Keratinocyte (primary cell): Measurements from ENCODE around the gene ATP12A. TPM values are rescaled to one million over a fixed set of nuclear protein-coding genes. Genes with fewer than 3 reads are reported as not detected.

Source experiments
- DNase-seq: peaks from one replicate; pipeline ENCODE4 v3.0.0-alpha.2; 2011; ENCODE audit warnings: low read depth, missing footprints, low spot score
- FAIRE-seq: peaks from 2 replicates; lab custom pipeline; 2011; peaks lifted over from hg19 to GRCh38; lab: Jason Lieb, UNC
- H2AFZ ChIP-seq: 2 replicates; pipeline ENCODE4 v1.6.0; 2012; ENCODE audit warnings: low read length, control low read depth, inconsistent platforms; ENCODE audit not compliant: control insufficient read depth
- H3K27ac ChIP-seq: 2 replicates; pipeline ENCODE4 v1.5.1; 2011; ENCODE audit warnings: low read length; ENCODE audit not compliant: control insufficient read depth, insufficient read depth
- H3K27me3 ChIP-seq: 3 replicates; pipeline ENCODE4 v1.6.0; 2011; ENCODE audit warnings: low read length; ENCODE audit not compliant: control insufficient read depth, insufficient read depth; ENCODE audit errors: extremely low read depth
- H3K36me3 ChIP-seq, 2 experiments: 2 replicates in 1 of 2; 3 replicates in 1 of 2; pipeline ENCODE4 v1.5.1; 2011; ENCODE audit warnings: low read length in 2 of 2, mild to moderate bottlenecking in 1 of 2; ENCODE audit not compliant: control insufficient read depth in 2 of 2, insufficient read depth in 2 of 2; ENCODE audit errors: extremely low read depth in 1 of 2
- H3K4me1 ChIP-seq: 3 replicates; pipeline ENCODE4 v1.5.1; 2011; ENCODE audit warnings: low read length; ENCODE audit not compliant: control insufficient read depth, insufficient read depth; ENCODE audit errors: extremely low read depth
- H3K4me2 ChIP-seq: 3 replicates; pipeline ENCODE4 v1.6.0; 2011; ENCODE audit warnings: low read depth, low read length; ENCODE audit not compliant: control insufficient read depth, insufficient read depth; ENCODE audit errors: extremely low read depth
- H3K4me3 ChIP-seq, 3 experiments: fragments of 200-600 bp in 1 of 3; sonication (generic) in 1 of 3; 2 replicates in 2 of 3; 3 replicates in 1 of 3; pipeline ENCODE4 v1.5.1; 2011 to 2016; ENCODE audit warnings: low read length in 3 of 3, mild to moderate bottlenecking in 3 of 3, control low read depth in 2 of 3, inconsistent platforms in 1 of 3, low read depth in 1 of 3, mixed read lengths in 1 of 3, mixed run types in 1 of 3, moderate library complexity in 1 of 3; ENCODE audit not compliant: control insufficient read depth in 2 of 3, insufficient read depth in 2 of 3; ENCODE audit errors: extremely low read depth in 1 of 3
- H3K79me2 ChIP-seq: 2 replicates; pipeline ENCODE4 v1.6.0; 2012; ENCODE audit warnings: low read length; ENCODE audit not compliant: control insufficient read depth, insufficient read depth
- H3K9ac ChIP-seq: 3 replicates; pipeline ENCODE4 v1.6.0; 2011; ENCODE audit warnings: low read length; ENCODE audit not compliant: control insufficient read depth, insufficient read depth; ENCODE audit errors: extremely low read depth
- H3K9me1 ChIP-seq: 3 replicates; pipeline ENCODE4 v1.6.0; 2011; ENCODE audit warnings: low read length; ENCODE audit not compliant: control insufficient read depth, insufficient read depth; ENCODE audit errors: extremely low read depth
- H3K9me3 ChIP-seq: 2 replicates; pipeline ENCODE4 v1.5.1; 2012; ENCODE audit warnings: low read depth, low read length; ENCODE audit not compliant: control insufficient read depth
- H4K20me1 ChIP-seq: 3 replicates; pipeline ENCODE4 v1.6.0; 2011; ENCODE audit warnings: low read length; ENCODE audit not compliant: control insufficient read depth, insufficient read depth; ENCODE audit errors: extremely low read depth
- CTCF ChIP-seq, 3 experiments: IDR thresholded peaks in 1 of 3; conservative IDR thresholded peaks in 1 of 3; optimal IDR thresholded peaks in 1 of 3; 2 replicates in 2 of 3; 3 replicates in 1 of 3; pipeline versions ENCODE3 to v1.5.1; 2011; ENCODE audit warnings: low read length in 3 of 3, mild to moderate bottlenecking in 3 of 3, moderate library complexity in 2 of 3, control low read depth in 1 of 3, inconsistent platforms in 1 of 3; ENCODE audit not compliant: insufficient read depth in 2 of 3; ENCODE audit errors: extremely low read depth in 1 of 3
- EZH2 ChIP-seq: IDR thresholded peaks from one replicate; pipeline ENCODE4 v1.6.1; 2012; ENCODE audit warnings: inconsistent platforms, mild to moderate bottlenecking, low read length, moderate library complexity
- dilution Hi-C: fragments of 300-500 bp; cut with MboI; formaldehyde crosslinking; loops from one replicate; pipeline ENCODE4 v1.7.0; 2020; ENCODE audit warnings: low sequenced_read_pairs; ENCODE audit not compliant: extremely low pct_ligation_motif_present
- polyA plus RNA-seq, 5 experiments: library from polyadenylated mRNA; depleted of rRNA in 3 of 5; stranded (reverse) in 3 of 5; stranded (forward) in 1 of 5; unstranded in 1 of 5; fragments of >200 nt; gene quantifications; 1 replicate in 1 of 5; 2 replicates in 3 of 5; 3 replicates in 1 of 5; pipeline versions ENCODE4 v1.2.1 to v1.2.3, GENCODE V29; 2011 to 2012; ENCODE audit warnings: missing spikeins in 2 of 5, low read depth in 1 of 5, low replicate concordance in 1 of 5

Gene ATP12A
- polyA plus RNA-seq, 1 donor (not counting 4 experiments of a cell fraction or from before 2014, with no cell fraction given), result 0.79 TPM

DNA sequence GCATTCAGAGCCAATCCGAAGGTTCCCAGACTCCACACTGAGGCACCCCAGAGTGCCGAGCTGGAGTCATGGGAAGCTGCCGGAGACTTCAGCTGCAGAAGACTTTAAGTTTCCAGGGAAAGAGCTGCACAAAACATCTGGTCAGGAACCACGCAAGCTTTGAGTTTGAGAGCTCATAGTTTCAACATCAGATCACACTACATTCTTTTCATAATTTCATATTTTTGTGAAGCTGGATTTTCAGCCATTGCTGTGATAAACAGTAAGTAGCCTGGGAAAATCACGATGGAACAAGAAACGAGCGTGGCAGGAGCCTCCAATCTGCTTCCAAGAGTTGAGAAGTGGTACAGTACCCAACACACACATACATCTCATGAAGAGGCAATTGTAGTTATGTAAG is 25.5 kb upstream of the ATP12A start:
- Histone ChIP-seq H3K9me1 (no peaks in the 10 kb centered on the region), H3K27me3 (no peaks in the 10 kb centered on the region), H3K79me2 (no peaks in the 10 kb centered on the region), H2AFZ (no peak overlapping the region), H3K9ac (no peak overlapping the region), H3K4me1 (peaks cover 14% of the 10 kb centered on the region), H3K27ac (no peak overlapping the region), H3K4me2 (no peak overlapping the region), H3K4me3 (no peak overlapping the region), H3K9me3 (no peaks in the 10 kb centered on the region), H4K20me1 (no peaks in the 10 kb centered on the region), H3K36me3 (no peaks in the 10 kb centered on the region)
- DNase-seq, result no peak
- TF ChIP-seq EZH2, result no peak
- TF ChIP-seq CTCF (optimal IDR thresholded peaks at IDR 0.05 in 1 of 3, IDR thresholded peaks at IDR 0.05 in 1 of 3, conservative IDR thresholded peaks at IDR 0.05 in 1 of 3; ENCODE audit: extremely low read depth in 1 of 3, insufficient read depth in 2 of 3, low read length in 3 of 3), result no peak
- FAIRE-seq, result no peak
- dilution Hi-C loops, result no loop called here

GRCh38 chr13:24659239-24659638 is 21.0 kb upstream of the ATP12A start:
- no peaks in the 10 kb centered on the region for H4K20me1 ChIP-seq
- H3K4me1 ChIP-seq, result peaks cover under 1% of the 10 kb centered on the region
- no peak overlapping the region for H3K9ac ChIP-seq
- H3K4me3 ChIP-seq, result no peak overlapping the region
- no peak for TF ChIP-seq EZH2
- no peak for TF ChIP-seq CTCF (optimal IDR thresholded peaks at IDR 0.05 in 1 of 3, IDR thresholded peaks at IDR 0.05 in 1 of 3, conservative IDR thresholded peaks at IDR 0.05 in 1 of 3; ENCODE audit: extremely low read depth in 1 of 3, insufficient read depth in 2 of 3, low read length in 3 of 3)
- H3K36me3 ChIP-seq, result no peaks in the 10 kb centered on the region
- H3K27me3 ChIP-seq, result no peaks in the 10 kb centered on the region
- H3K4me2 ChIP-seq, result no peak overlapping the region
- no peak overlapping the region for H3K27ac ChIP-seq
- dilution Hi-C loops, result no loop called here
- no peak overlapping the region for H2AFZ ChIP-seq
- no peaks in the 10 kb centered on the region for H3K79me2 ChIP-seq
- H3K9me3 ChIP-seq, result no peaks in the 10 kb centered on the region
- FAIRE-seq, result no peak
- no peak for DNase-seq
- no peaks in the 10 kb centered on the region for H3K9me1 ChIP-seq
